Measurements from ENCODE around the gene ARHGEF11.

The ARHGEF11 gene

GRCh38 chr1:156947818-156948525 lies 97.6 kb downstream of the ARHGEF11 start:
- H3K4me2 ChIP-seq (ENCODE audit: insufficient read depth, low read length, poor library complexity, severe bottlenecking), result no peak overlapping the region
- H3K14ac ChIP-seq (ENCODE audit: low read length), result peak overlapping the region; percentile 21
- H2AFZ ChIP-seq (ENCODE audit: low read length), result no peak overlapping the region
- no peak overlapping the region for H3K27ac ChIP-seq (replicated peaks; ENCODE audit: low read length)
- H3K23ac ChIP-seq (ENCODE audit: low read depth, low read length, poor library complexity), result no peak overlapping the region
- no peaks in the 10 kb centered on the region for H3K9me3 ChIP-seq (replicated peaks in 1 of 2; ENCODE audit: control insufficient read depth in 2 of 2, insufficient read depth in 1 of 2, low read depth in 1 of 2, low read length in 2 of 2)
- no peaks in the 10 kb centered on the region for H3K4me1 ChIP-seq (ENCODE audit: control insufficient read depth in 2 of 2, insufficient read depth in 1 of 2, low read depth in 1 of 2, low read length in 2 of 2)
- no peak overlapping the region for H2AK5ac ChIP-seq (ENCODE audit: low read depth, low read length)
- no CpG with 5 or more reads among the region's 17 CpGs for WGBS, 2 donors (ENCODE audit: extremely low coverage in 2 of 2, insufficient read length in 2 of 2, insufficient replicate concordance in 1 of 2)
- no peaks in the 10 kb centered on the region for H3K79me1 ChIP-seq (ENCODE audit: low read depth, low read length)
- no peak overlapping the region for H3K4ac ChIP-seq (ENCODE audit: low read length)
- no peak overlapping the region for H4K8ac ChIP-seq (ENCODE audit: low read depth, low read length)
- H3K9ac ChIP-seq (ENCODE audit: low read depth, low read length, poor library complexity), result no peak overlapping the region
- no peak overlapping the region for H2BK15ac ChIP-seq (ENCODE audit: low read length)
- H2BK5ac ChIP-seq (ENCODE audit: low read length), result no peak overlapping the region
- no peak overlapping the region for H4K91ac ChIP-seq (ENCODE audit: low read depth, low read length, poor library complexity)
- H3K4me3 ChIP-seq (ENCODE audit: low read length in 2 of 2), result no peak overlapping the region
- H3K27me3 ChIP-seq (ENCODE audit: control insufficient read depth in 3 of 3, insufficient read depth in 3 of 3, low read depth in 1 of 3, low read length in 3 of 3), result no peaks in the 10 kb centered on the region
- no peak overlapping the region for H2BK120ac ChIP-seq (ENCODE audit: low read depth, low read length)
- H2BK12ac ChIP-seq (ENCODE audit: low read length), result no peak overlapping the region
- no peak overlapping the region for H3K18ac ChIP-seq (ENCODE audit: low read length)
- DNase-seq (ENCODE audit: low spot score), result no peak
- H3K36me3 ChIP-seq (replicated peaks in 1 of 2; ENCODE audit: control insufficient read depth in 2 of 2, insufficient read depth in 2 of 2, low read length in 2 of 2), result peaks cover 50 to 99% of the 10 kb centered on the region in 2 donors

DNA sequence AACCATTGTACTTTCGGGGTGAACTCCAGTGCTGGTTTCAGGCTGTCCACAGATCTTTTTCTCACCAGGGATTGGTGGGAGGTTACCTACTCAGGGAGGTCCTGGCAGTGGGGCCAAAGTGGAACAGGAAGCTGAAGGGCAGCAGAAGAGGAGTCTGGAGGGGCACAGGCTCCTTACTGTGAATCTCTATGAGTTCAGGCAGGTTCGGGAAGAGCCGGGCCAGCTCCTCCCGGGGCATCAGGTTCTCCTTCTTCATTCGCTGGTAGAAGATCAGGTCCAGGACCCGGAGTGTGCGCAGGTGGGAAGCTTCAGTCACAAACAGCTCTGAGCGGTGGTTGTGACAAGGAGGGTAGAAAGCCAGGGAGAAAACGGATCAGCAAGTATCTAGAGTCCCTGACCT lies 98.4 kb downstream of the ARHGEF11 start:
- no peak overlapping the region for H2BK120ac ChIP-seq (ENCODE audit: low read depth, low read length)
- no peak overlapping the region for H3K27ac ChIP-seq (replicated peaks; ENCODE audit: low read length)
- H3K18ac ChIP-seq (ENCODE audit: low read length), result no peak overlapping the region
- no peaks in the 10 kb centered on the region for H3K27me3 ChIP-seq (ENCODE audit: control insufficient read depth in 3 of 3, insufficient read depth in 3 of 3, low read depth in 1 of 3, low read length in 3 of 3)
- no peak overlapping the region for H2BK12ac ChIP-seq (ENCODE audit: low read length)
- no peak overlapping the region for H4K8ac ChIP-seq (ENCODE audit: low read depth, low read length)
- WGBS, 2 donors (ENCODE audit: extremely low coverage in 2 of 2, insufficient read length in 2 of 2, insufficient replicate concordance in 1 of 2), result no CpG with 5 or more reads among the region's 9 CpGs
- no peak for DNase-seq (ENCODE audit: low spot score)
- no peak overlapping the region for H2AFZ ChIP-seq (ENCODE audit: low read length)
- H2BK5ac ChIP-seq (ENCODE audit: low read length), result no peak overlapping the region
- H3K4me2 ChIP-seq (ENCODE audit: insufficient read depth, low read length, poor library complexity, severe bottlenecking), result no peak overlapping the region
- H3K9me3 ChIP-seq (replicated peaks in 1 of 2; ENCODE audit: control insufficient read depth in 2 of 2, insufficient read depth in 1 of 2, low read depth in 1 of 2, low read length in 2 of 2), result no peaks in the 10 kb centered on the region
- H3K14ac ChIP-seq (ENCODE audit: low read length), result no peak overlapping the region
- no peak overlapping the region for H3K23ac ChIP-seq (ENCODE audit: low read depth, low read length, poor library complexity)
- no peak overlapping the region for H4K91ac ChIP-seq (ENCODE audit: low read depth, low read length, poor library complexity)
- H3K79me1 ChIP-seq (ENCODE audit: low read depth, low read length), result no peaks in the 10 kb centered on the region
- no peak overlapping the region for H2BK15ac ChIP-seq (ENCODE audit: low read length)
- H3K9ac ChIP-seq (ENCODE audit: low read depth, low read length, poor library complexity), result no peak overlapping the region
- peaks cover 56 to 98% of the 10 kb centered on the region in 2 donors for H3K36me3 ChIP-seq (replicated peaks in 1 of 2; ENCODE audit: control insufficient read depth in 2 of 2, insufficient read depth in 2 of 2, low read length in 2 of 2)
- H2AK5ac ChIP-seq (ENCODE audit: low read depth, low read length), result no peak overlapping the region
- no peak overlapping the region for H3K4me3 ChIP-seq (ENCODE audit: low read length in 2 of 2)
- H3K4ac ChIP-seq (ENCODE audit: low read length), result no peak overlapping the region
- no peaks in the 10 kb centered on the region for H3K4me1 ChIP-seq (ENCODE audit: control insufficient read depth in 2 of 2, insufficient read depth in 1 of 2, low read depth in 1 of 2, low read length in 2 of 2)

DNA sequence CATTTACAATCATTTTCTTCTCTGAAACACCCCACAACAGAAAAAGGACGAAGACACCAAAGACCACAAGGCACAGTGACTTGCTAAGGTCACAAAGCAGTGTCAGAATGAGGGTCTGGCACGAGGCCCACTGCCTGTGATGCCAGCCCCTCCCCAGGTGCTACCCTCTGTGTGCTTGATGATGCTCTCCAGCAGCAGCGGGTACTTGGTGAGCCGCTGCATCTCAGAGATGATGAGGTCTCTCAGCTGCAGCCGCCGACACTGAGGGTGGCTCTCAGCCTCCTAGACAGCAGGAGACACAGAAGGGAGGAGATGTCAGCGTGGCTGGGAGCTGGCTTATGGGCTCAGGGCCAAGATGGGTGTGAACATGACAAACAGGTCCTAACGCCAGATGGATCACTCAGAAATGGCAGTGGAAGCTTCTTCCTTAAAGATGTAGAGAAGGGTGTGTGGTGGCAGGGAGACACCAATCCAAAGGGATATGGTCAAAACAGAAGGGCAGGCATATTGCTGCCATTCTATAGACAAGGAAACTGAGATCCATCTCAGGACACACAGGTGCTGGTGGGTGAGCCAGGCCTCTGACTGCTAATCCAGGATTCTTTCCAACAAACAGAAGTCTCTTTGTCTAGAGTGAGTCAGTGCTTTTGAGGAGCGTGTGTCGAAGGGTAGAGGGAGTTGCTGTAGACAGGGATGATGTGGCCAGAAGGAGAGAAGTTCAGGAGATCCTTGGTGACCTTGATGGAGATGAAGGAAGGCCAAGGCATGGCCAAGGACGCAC lies 99.5 kb downstream of the ARHGEF11 start:
- Histone ChIP-seq H3K79me1 (ENCODE audit: low read depth, low read length) (no peaks in the 10 kb centered on the region), H3K27me3 (ENCODE audit: control insufficient read depth in 3 of 3, insufficient read depth in 3 of 3, low read depth in 1 of 3, low read length in 3 of 3) (no peaks in the 10 kb centered on the region), H3K27ac (replicated peaks; ENCODE audit: low read length) (no peak overlapping the region), H3K9ac (ENCODE audit: low read depth, low read length, poor library complexity) (no peak overlapping the region), H3K14ac (ENCODE audit: low read length) (no peak overlapping the region), H2AK5ac (ENCODE audit: low read depth, low read length) (no peak overlapping the region), H3K4me1 (ENCODE audit: control insufficient read depth in 2 of 2, insufficient read depth in 1 of 2, low read depth in 1 of 2, low read length in 2 of 2) (no peaks in the 10 kb centered on the region), H4K91ac (ENCODE audit: low read depth, low read length, poor library complexity) (no peak overlapping the region), H3K4me3 (ENCODE audit: low read length in 2 of 2) (no peak overlapping the region), H3K36me3 (replicated peaks in 1 of 2; ENCODE audit: control insufficient read depth in 2 of 2, insufficient read depth in 2 of 2, low read length in 2 of 2) (peaks cover 60 to 98% of the 10 kb centered on the region in 2 donors), H2BK12ac (ENCODE audit: low read length) (no peak overlapping the region), H2BK5ac (ENCODE audit: low read length) (no peak overlapping the region), H3K4me2 (ENCODE audit: insufficient read depth, low read length, poor library complexity, severe bottlenecking) (no peak overlapping the region), H3K4ac (ENCODE audit: low read length) (no peak overlapping the region), H3K9me3 (replicated peaks in 1 of 2; ENCODE audit: control insufficient read depth in 2 of 2, insufficient read depth in 1 of 2, low read depth in 1 of 2, low read length in 2 of 2) (no peaks in the 10 kb centered on the region), H2AFZ (ENCODE audit: low read length) (no peak overlapping the region), H4K8ac (ENCODE audit: low read depth, low read length) (no peak overlapping the region), H3K23ac (ENCODE audit: low read depth, low read length, poor library complexity) (no peak overlapping the region), H2BK120ac (ENCODE audit: low read depth, low read length) (no peak overlapping the region), H2BK15ac (ENCODE audit: low read length) (no peak overlapping the region), H3K18ac (ENCODE audit: low read length) (no peak overlapping the region)
- no CpG with 5 or more reads among the region's 11 CpGs for WGBS, 2 donors (ENCODE audit: extremely low coverage in 2 of 2, insufficient read length in 2 of 2, insufficient replicate concordance in 1 of 2)
- no peak for DNase-seq (ENCODE audit: low spot score)

GRCh38 chr1:156944848-156945247 lies 100.7 kb downstream of the ARHGEF11 start:
- Histone ChIP-seq H3K4me3 (ENCODE audit: low read length in 2 of 2) (no peak overlapping the region), H3K27me3 (ENCODE audit: control insufficient read depth in 3 of 3, insufficient read depth in 3 of 3, low read depth in 1 of 3, low read length in 3 of 3) (no peaks in the 10 kb centered on the region), H4K8ac (ENCODE audit: low read depth, low read length) (no peak overlapping the region), H3K18ac (ENCODE audit: low read length) (no peak overlapping the region), H3K9me3 (replicated peaks in 1 of 2; ENCODE audit: control insufficient read depth in 2 of 2, insufficient read depth in 1 of 2, low read depth in 1 of 2, low read length in 2 of 2) (no peaks in the 10 kb centered on the region), H4K91ac (ENCODE audit: low read depth, low read length, poor library complexity) (no peak overlapping the region), H2AK5ac (ENCODE audit: low read depth, low read length) (no peak overlapping the region), H3K36me3 (replicated peaks in 1 of 2; ENCODE audit: control insufficient read depth in 2 of 2, insufficient read depth in 2 of 2, low read length in 2 of 2) (peaks cover 67 to 98% of the 10 kb centered on the region in 2 donors), H3K4ac (ENCODE audit: low read length) (no peak overlapping the region), H3K23ac (ENCODE audit: low read depth, low read length, poor library complexity) (no peak overlapping the region), H2BK120ac (ENCODE audit: low read depth, low read length) (no peak overlapping the region), H3K4me2 (ENCODE audit: insufficient read depth, low read length, poor library complexity, severe bottlenecking) (no peak overlapping the region), H2BK12ac (ENCODE audit: low read length) (no peak overlapping the region), H2BK5ac (ENCODE audit: low read length) (no peak overlapping the region), H3K4me1 (ENCODE audit: control insufficient read depth in 2 of 2, insufficient read depth in 1 of 2, low read depth in 1 of 2, low read length in 2 of 2) (no peaks in the 10 kb centered on the region), H3K79me1 (ENCODE audit: low read depth, low read length) (no peaks in the 10 kb centered on the region), H3K27ac (replicated peaks; ENCODE audit: low read length) (no peak overlapping the region), H3K9ac (ENCODE audit: low read depth, low read length, poor library complexity) (no peak overlapping the region), H2BK15ac (ENCODE audit: low read length) (no peak overlapping the region), H3K14ac (ENCODE audit: low read length) (no peak overlapping the region), H2AFZ (ENCODE audit: low read length) (no peak overlapping the region)
- WGBS, 2 donors (ENCODE audit: extremely low coverage in 2 of 2, insufficient read length in 2 of 2, insufficient replicate concordance in 1 of 2), result no CpG with 5 or more reads among the region's 8 CpGs
- no peak for DNase-seq (ENCODE audit: low spot score)

Data from neuronal stem cell (in vitro differentiated cells).